Activated naive CD8-positive, alpha-beta T cell treated with anti-CD3 and anti-CD28 coated beads, Interleukin-2, amount 50 U/mL, for 16 hours (primary cell): ENCODE measurements around the gene CNGB1.
A peak's percentile ranks its signal among the peaks of the same experiment; 100 is the strongest.
"Not testable (repeated sequence)": the region's sequence is repeated elsewhere in the genome, so short reads cannot be mapped to it uniquely, and the experiment has no call there.

ENCODE experiments used
- DNase-seq: peaks from one replicate; pipeline ENCODE4 v3.0.0-alpha.2; 2020; ENCODE audit warnings: low read depth, low spot score

Gene CNGB1

GRCh38 chr16:57970970-57971369 lies at the start of gene CNGB1:
Gene CNGB1 (minus strand): TSS chr16:57971128. CDS start chr16:57967286, 3,842 bp downstream.
- DNase-seq = no peak

- no peak for DNase-seq
Measured at GRCh38 chr16:58019866-58020538, 49.1 kb upstream of the CNGB1 start.

- DNase-seq = no peak
Measured at GRCh38 chr16:58018803-58019202, 47.9 kb upstream of the CNGB1 start.

GRCh38 chr16:58016840-58017446 lies 46.0 kb upstream of the CNGB1 start:
- no peak for DNase-seq

GRCh38 chr16:58013201-58013956 lies 42.5 kb upstream of the CNGB1 start:
- DNase-seq = no peak

GRCh38 chr16:58012481-58012880 lies 41.6 kb upstream of the CNGB1 start:
- DNase-seq = no peak

GRCh38 chr16:58011652-58012051 lies 40.7 kb upstream of the CNGB1 start:
- DNase-seq = no peak

GRCh38 chr16:58010886-58011285 lies 40.0 kb upstream of the CNGB1 start:
- no peak for DNase-seq

- no peak for DNase-seq
Measured at GRCh38 chr16:58009856-58010416, 39.0 kb upstream of the CNGB1 start.

- not testable (repeated sequence) for DNase-seq
Measured at GRCh38 chr16:58004736-58005135, 33.8 kb upstream of the CNGB1 start.

- DNase-seq = no peak
Measured at GRCh38 chr16:58002936-58003335, 32.0 kb upstream of the CNGB1 start.

GRCh38 chr16:58002416-58002800 lies 31.5 kb upstream of the CNGB1 start:
- no peak for DNase-seq

GRCh38 chr16:58001781-58002415 lies 31.0 kb upstream of the CNGB1 start:
- no peak for DNase-seq

GRCh38 chr16:58000706-58001676 lies 30.1 kb upstream of the CNGB1 start, which contains the start of gene USB1:
Gene USB1 (plus strand): TSS chr16:58001407. CDS start chr16:58001484, 77 bp downstream.
- DNase-seq = peak; percentile 72

GRCh38 chr16:57999971-58000705 lies 29.2 kb upstream of the CNGB1 start, which contains the start of gene ZNF319:
Gene ZNF319 (minus strand): TSS chr16:58000672. CDS start chr16:57998265, 2,407 bp downstream.
- DNase-seq = no peak

GRCh38 chr16:57999366-57999970 lies 28.5 kb upstream of the CNGB1 start:
- DNase-seq = no peak

- DNase-seq = no peak
Measured at GRCh38 chr16:57998992-57999365, 28.1 kb upstream of the CNGB1 start.

GRCh38 chr16:57998486-57998885 lies 27.6 kb upstream of the CNGB1 start:
- DNase-seq = no peak

GRCh38 chr16:57997528-57998265 lies 26.8 kb upstream of the CNGB1 start:
- DNase-seq = no peak
